Right hindlimb (tissue), 1 donor: ENCODE measurements around the gene EVL.
"Not testable (repeated sequence)": the region's sequence is repeated elsewhere in the genome, so short reads cannot be mapped to it uniquely, and the experiment has no call there.

Source experiments
- DNase-seq: peaks from one replicate; pipeline ENCODE4 v3.0.0-alpha.2; 2018

The EVL gene

DNA sequence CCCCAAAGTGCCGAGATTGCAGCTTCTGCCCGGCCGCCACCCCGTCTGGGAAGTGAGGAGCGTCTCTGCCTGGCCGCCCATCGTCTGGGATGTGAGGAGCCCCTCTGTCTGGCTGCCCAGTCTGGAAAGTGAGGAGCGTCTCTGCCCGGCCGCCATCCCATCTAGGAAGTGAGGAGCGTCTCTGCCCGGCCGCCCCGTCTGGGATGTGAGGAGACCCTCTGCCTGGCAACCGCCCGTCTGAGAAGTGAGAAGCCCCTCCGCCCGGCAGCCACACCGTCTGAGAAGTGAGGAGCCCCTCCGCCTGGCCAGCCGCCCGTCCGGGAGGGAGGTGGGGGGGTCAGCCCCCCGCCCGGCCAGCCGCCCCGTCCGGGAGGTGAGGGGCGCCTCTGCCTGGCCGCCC, 115.4 kb downstream of the EVL start:
- DNase-seq, result not testable (repeated sequence)

DNA sequence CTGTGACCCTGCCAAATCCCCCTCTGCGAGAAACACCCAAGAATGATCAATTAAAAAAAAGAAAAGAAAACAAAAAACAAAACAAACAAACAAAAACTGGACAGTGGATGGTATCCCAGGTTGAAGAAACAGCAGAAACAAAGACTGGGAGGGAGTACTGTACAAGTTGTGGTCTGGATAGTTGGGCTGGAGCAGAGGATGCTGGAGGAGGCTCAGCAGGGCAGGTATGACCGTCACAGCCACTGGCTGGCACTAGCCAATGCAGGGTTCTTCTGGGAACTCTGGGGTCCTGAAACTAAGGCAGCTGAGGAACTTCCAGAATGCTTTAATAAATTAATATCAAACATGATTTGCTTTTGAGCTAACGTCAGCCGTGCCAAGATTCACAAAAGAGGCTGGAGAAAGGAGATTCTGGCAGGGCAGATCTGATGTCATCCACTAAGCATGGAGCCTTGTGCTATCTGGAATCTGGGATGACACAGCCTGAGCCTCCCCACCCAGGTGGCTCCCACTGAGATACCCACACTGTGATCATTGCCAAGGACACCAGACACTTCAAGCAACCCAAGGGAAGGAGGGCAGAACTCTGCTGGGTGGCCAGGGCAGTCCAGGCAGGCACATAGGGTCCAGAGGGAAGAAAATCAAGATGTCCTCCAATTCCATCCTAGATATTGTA, 116.8 kb downstream of the EVL start:
- DNase-seq, result not testable (repeated sequence)

DNA sequence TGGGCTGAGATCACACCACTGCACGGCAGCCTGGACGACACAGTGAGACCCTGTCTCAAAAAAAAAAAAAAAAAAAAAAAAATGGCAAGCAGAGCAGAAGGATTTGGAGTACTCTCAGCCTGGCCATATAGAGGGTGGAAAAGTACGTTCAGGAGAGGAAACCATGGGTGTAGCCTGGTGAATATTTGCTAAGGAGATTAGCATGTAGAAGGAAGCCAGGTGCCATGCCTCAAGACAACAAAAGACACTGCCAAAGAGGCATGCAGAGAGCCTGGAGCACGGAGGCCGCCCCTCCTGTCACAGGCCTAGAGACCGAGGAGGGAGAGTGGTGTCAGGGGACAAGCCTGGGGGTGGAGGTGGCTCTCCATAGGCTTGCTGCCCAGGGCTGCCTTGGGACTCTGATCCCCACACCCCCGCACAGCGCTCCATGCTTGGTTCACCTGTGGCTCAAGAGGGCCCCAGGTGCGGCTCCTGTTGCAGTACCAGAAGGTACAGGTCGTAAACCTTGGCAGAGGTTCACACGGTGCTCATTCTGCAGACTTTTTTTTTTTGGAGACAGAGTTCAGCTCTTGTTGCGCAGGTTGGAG, 122.1 kb downstream of the EVL start:
- DNase-seq, result no peak

DNA sequence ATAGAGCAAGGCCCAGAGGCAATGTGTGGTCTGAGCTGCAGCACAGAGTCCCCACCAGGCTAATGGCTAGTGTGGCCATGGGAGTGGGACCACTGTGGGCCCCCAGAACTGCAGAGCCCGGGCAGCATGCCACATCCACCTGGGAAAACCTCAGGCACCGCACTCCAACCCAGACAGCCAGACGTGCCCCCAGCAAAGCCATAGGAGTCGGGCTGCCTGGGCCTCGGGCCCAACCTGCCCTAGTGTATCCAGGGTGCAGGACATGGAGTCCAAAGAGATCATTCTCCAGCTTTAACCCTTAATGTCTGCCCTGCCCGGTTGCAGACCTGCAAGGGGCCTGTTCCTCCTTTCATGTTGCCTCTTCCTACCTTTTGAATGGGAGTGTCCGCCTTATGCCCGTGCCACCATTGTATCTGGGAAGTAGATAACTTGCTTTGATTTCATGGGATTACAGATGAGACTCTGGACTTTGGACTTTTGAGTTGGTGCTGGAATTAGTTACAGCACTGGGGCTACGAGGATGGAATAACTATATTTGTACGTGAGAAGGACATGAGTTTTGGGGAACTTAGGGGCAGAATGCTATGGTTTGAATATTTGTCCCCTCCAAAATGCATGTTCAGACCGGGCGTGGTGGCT, 123.3 kb downstream of the EVL start:
- DNase-seq, result no peak

DNA sequence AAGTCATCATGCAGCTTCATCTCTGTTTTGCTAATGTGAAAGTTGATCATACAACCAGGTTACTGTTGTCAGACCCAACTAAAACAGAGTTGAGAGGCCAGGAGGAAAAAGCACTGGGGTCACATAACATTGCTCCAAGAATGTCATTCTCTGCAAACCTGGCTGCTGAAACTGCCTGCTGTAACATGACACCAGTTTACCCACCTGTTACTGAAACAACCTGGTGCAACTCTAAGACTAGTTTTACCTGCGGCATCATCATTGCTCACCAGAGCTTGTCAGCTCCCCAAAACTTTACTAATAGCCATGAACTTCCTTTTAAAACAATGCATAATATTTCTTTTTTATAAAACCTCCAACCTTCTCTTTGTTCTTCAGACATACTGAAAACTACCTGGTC, 124.9 kb downstream of the EVL start:
- DNase-seq, result no peak

DNA sequence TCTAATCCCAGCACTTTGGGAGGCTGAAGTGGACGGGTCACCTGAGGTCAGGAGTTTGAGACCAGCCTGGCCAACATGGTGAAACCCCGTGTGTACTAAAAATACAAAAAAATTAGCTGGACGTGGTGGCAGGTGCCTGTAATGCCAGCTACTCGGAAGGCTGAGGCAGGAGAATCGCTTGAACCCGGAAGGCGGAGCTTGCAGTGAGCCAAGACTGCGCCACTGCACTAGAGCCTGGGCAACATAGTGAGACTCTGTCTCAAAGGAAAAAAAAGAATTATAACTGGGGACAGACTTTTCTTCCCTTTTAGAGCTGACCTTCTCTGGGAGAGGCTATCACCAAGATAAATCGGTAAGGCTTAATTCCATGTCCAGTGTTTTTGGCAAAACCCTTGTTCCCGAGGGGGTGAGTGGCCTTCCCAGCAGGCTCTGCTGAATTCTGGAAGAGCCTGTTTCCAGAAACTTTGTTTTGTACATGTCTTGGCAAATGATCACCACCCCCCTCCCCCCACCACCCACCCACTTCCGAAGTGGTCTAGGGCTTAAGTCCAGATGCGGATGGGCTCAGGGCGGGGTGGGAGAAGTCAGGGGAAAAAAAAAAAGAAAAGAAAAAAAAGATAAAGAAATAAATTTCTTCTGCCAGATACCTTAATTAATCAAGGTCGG, 126.5 kb downstream of the EVL start:
- DNase-seq, result peak; percentile 50

DNA sequence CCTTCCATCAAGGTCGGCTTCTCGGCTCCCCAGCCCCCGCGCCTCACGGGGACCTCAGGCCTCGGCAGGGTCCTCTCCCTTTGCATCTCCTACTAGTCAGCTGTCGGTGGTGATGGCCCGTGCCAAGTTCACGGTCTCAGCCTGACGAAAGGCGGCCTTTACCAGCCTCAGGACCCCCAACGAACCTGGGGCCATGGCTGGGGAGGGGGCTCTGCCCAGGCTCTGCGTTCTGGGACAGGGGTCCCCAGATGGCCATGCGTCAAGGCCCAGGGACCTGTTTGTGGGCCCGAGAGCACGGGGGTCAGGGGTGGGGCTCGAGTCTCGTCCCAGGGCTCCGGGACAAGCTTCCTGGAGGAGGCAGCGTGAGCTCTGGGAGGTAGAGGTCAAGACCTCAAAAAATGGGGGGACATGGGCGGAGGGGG, 127.0 kb downstream of the EVL start:
- DNase-seq, result no peak

DNA sequence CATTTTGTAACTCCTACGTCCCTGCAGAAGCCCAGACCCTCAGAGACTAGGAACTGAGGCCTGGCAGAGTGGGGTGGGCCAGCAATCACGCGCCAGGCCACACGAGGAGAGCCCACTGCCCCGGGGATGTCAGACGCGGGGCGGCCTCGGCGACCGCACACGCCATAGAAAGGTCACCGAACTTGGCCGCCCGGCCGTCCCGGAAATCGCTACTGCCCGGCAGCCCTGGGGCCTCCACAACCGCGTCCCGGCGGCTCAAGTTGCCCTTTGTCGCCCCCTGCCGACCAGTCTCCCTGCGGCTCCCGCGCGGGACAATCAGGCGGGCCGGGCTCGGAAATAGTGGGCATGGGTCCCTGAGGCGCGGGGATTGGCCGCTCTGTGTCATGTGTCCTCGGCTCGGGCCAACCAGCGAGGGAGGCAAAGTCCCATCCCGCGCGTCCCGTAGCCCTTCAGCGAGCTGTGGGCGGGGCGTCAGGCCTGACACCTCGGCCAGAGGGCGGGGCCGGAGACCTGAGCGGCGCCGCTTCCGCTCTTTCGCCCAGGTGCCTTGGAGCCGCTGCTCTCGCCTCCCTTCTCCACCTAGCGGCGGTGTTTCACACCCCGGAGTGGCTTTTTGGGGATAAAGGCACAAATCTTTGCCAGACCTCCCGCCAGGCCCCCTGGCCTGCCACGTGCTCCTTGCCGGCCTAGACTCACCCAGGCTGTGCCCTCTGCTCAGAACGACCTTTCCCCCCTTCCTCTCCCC, 127.6 kb downstream of the EVL start:
- DNase-seq, result peak; percentile 99
